Spleen (tissue), 11 donors: ENCODE results near the gene AKAP11. TPM values are rescaled to one million over a fixed set of nuclear protein-coding genes. Genes with fewer than 3 reads are reported as not detected.

Source experiments
- DNase-seq: peaks from one replicate; pipeline ENCODE4 v3.0.0-alpha.2; 2020
- H3K27ac ChIP-seq, 8 donors: fragments of 200-600 bp; sonication (generic) in 7 of 8; 1 replicate in 4 of 8; 2 replicates in 4 of 8; pipeline versions ENCODE4 v1.5.0 to v1.8.0; 2016 to 2021; ENCODE audit warnings: inconsistent platforms in 4 of 8, mild to moderate bottlenecking in 4 of 8, moderate library complexity in 1 of 8
- H3K27me3 ChIP-seq, 7 donors: fragments of 200-600 bp; sonication (generic) in 6 of 7; replicated peaks in 1 of 7; 1 replicate in 4 of 7; 2 replicates in 3 of 7; pipeline versions ENCODE4 v1.5.0 to v1.8.0; 2016 to 2021; ENCODE audit warnings: inconsistent platforms in 3 of 7, mild to moderate bottlenecking in 1 of 7
- H3K36me3 ChIP-seq, 6 donors: fragments of 200-600 bp; sonication (generic) in 5 of 6; 1 replicate in 4 of 6; 2 replicates in 2 of 6; pipeline versions ENCODE4 v1.5.0 to v1.8.0; 2016 to 2021; ENCODE audit warnings: inconsistent platforms in 2 of 6
- H3K4me1 ChIP-seq, 6 donors: fragments of 200-600 bp; sonication (generic) in 5 of 6; 1 replicate in 3 of 6; 2 replicates in 3 of 6; pipeline versions ENCODE4 v1.5.0 to v1.8.0; 2016 to 2021; ENCODE audit warnings: inconsistent platforms in 3 of 6
- H3K4me3 ChIP-seq, 8 donors: fragments of 200-600 bp; sonication (generic) in 7 of 8; 1 replicate in 4 of 8; 2 replicates in 4 of 8; pipeline versions ENCODE4 v1.5.0 to v1.8.0; 2016 to 2021; ENCODE audit warnings: inconsistent platforms in 4 of 8, mild to moderate bottlenecking in 4 of 8, moderate library complexity in 2 of 8
- H3K9me3 ChIP-seq, 8 donors: fragments of 200-600 bp; sonication (generic) in 7 of 8; 1 replicate in 4 of 8; 2 replicates in 4 of 8; pipeline versions ENCODE4 v1.5.0 to v1.8.0; 2016 to 2021; ENCODE audit warnings: inconsistent platforms in 4 of 8
- CTCF ChIP-seq, 11 experiments: fragments of 200-600 bp in 7 of 11; fragments of 450-650 bp in 4 of 11; sonication (generic) in 4 of 11; IDR thresholded peaks in 8 of 11; conservative IDR thresholded peaks in 3 of 11; 1 replicate in 7 of 11; 2 replicates in 4 of 11; pipeline versions ENCODE4 v1.4.0 to v1.8.0; 2016 to 2021; ENCODE audit warnings: antibody characterized with exemption in 11 of 11, inconsistent platforms in 4 of 11, mild to moderate bottlenecking in 1 of 11
- POLR2A ChIP-seq, 3 donors: fragments of 450-650 bp; IDR thresholded peaks; one replicate each; pipeline ENCODE4 v1.5.1; 2017; ENCODE audit warnings: antibody characterized with exemption in 3 of 3, mild to moderate bottlenecking in 1 of 3
- POLR2AphosphoS5 ChIP-seq, 3 donors: sonication (generic); formaldehyde crosslinking; IDR thresholded peaks; one replicate each; pipeline ENCODE4 v1.5.1; 2017; ENCODE audit warnings: antibody characterized with exemption in 3 of 3
- WGBS, 5 donors: extraction: QIAGEN DNeasy Blood & Tissue Kit in 3 of 5; methylation state at CpG; one replicate each; pipeline versions ENCODE4 v1.1.5 to v1.1.7; 2013 to 2018; 5-methylcytosine and 5-hydroxymethylcytosine counted together
- intact Hi-C: fragments of 100-400 bp; cut with DNase I; formaldehyde crosslinking; loops from one replicate; pipeline ENCODE4 v1.15.0; 2023; ENCODE audit warnings: low total_unique reads
- polyA plus RNA-seq, 3 donors: library from polyadenylated mRNA; stranded (reverse); fragments of 200-250 nt; gene quantifications; one replicate each; pipeline ENCODE4 v1.2.1, GENCODE V29; 2013
- total RNA-seq, 7 donors: library from RNA; depleted of rRNA in 3 of 7; stranded (reverse); fragments of >200 nt in 3 of 7; fragmentation: NEBNext Ultra II Directional in 4 of 7; extraction: Animal tissue kit (Norgen Biotek cat#: 25700) in 4 of 7; gene quantifications; one replicate each; pipeline versions ENCODE4 v1.1.0 to v1.2.1, GENCODE V29; 2016 to 2021
- donor health status: healthy with polysubstance abuse.
- donor health status: DM: no; HTN: no; CAD: no; lungs with moderate emphysema.
- donor health status: DM: no; HTN: no; CAD: no.
- donor health status: Bipolar disorder and iron deficiency.
- donor health status: healthy.
- donor health status: DM: no; HTN: no; CAD: no.
- donor health status: DM: yes; HTN: yes; CAD: no.

AKAP11 gene
- total and polyA plus RNA-seq, 10 donors: 9.4 to 43.5 (median 37.3) TPM

- no peaks in the 10 kb centered on the region for H3K27me3 ChIP-seq
- no peak overlapping the region for H3K4me3 ChIP-seq
- no peaks in the 10 kb centered on the region for H3K9me3 ChIP-seq
- DNase-seq: no peak
- 82 to 86% (median 85%) methylated on average over 9 to 12 of the region's 12 CpGs for WGBS, 5 donors
- intact Hi-C loops: loop anchor here (10.0 kb wide), 1 partner anchor 141 kb away; no protein-coding TSS in a partner anchor
- no peaks in the 10 kb centered on the region for H3K36me3 ChIP-seq
- peaks cover 0 to 13% (median 8%) of the 10 kb centered on the region in 6 donors for H3K4me1 ChIP-seq
- no peak overlapping the region for H3K27ac ChIP-seq
- TF ChIP-seq CTCF (IDR thresholded peaks at IDR 0.05 in 8 of 11, conservative IDR thresholded peaks at IDR 0.05 in 3 of 11): peak in 7 of 11 experiments; percentile 20 to 55 (median 31)
- TF ChIP-seq POLR2A (IDR thresholded peaks at IDR 0.05): no peak
These were observed 61.8 kb downstream of the AKAP11 start for GRCh38 chr13:42333613-42334328.

GRCh38 chr13:42334329-42334706 lies 62.4 kb downstream of the AKAP11 start:
- Histone ChIP-seq H3K36me3 (no peaks in the 10 kb centered on the region), H3K4me3 (no peak overlapping the region), H3K4me1 (peaks cover 0 to 7% (median 2%) of the 10 kb centered on the region in 6 donors), H3K27me3 (no peaks in the 10 kb centered on the region), H3K9me3 (no peaks in the 10 kb centered on the region), H3K27ac (no peak overlapping the region)
- DNase-seq: no peak
- intact Hi-C loops: loop anchor here (10.0 kb wide), 1 partner anchor 140 kb away; no protein-coding TSS in a partner anchor
- no peak for TF ChIP-seq POLR2A (IDR thresholded peaks at IDR 0.05)
- no peak for TF ChIP-seq CTCF (IDR thresholded peaks at IDR 0.05 in 8 of 11, conservative IDR thresholded peaks at IDR 0.05 in 3 of 11)
- WGBS, 5 donors: 45 to 53% (median 50%) methylated on average over 6 of the region's 6 CpGs

GRCh38 chr13:42337808-42338600 lies 66.1 kb downstream of the AKAP11 start:
- Histone ChIP-seq H3K4me1 (peaks cover 0 to 4% (median 0%) of the 10 kb centered on the region in 6 donors), H3K36me3 (no peaks in the 10 kb centered on the region), H3K4me3 (no peak overlapping the region), H3K27me3 (no peaks in the 10 kb centered on the region), H3K27ac (no peak overlapping the region), H3K9me3 (no peaks in the 10 kb centered on the region)
- TF ChIP-seq CTCF (IDR thresholded peaks at IDR 0.05 in 8 of 11, conservative IDR thresholded peaks at IDR 0.05 in 3 of 11) (no peak), POLR2A (IDR thresholded peaks at IDR 0.05) (no peak), POLR2AphosphoS5 (IDR thresholded peaks at IDR 0.05) (no peak)
- no peak for DNase-seq
- 82 to 92% (median 83%) methylated on average over 7 of the region's 7 CpGs for WGBS, 5 donors
- intact Hi-C loops: loop anchor here (10.0 kb wide), 1 partner anchor 137 kb away; no protein-coding TSS in a partner anchor

- no peaks in the 10 kb centered on the region for H3K36me3 ChIP-seq
- H3K27ac ChIP-seq: no peak overlapping the region
- H3K4me3 ChIP-seq: no peak overlapping the region
- DNase-seq: no peak
- TF ChIP-seq CTCF (IDR thresholded peaks at IDR 0.05 in 8 of 11, conservative IDR thresholded peaks at IDR 0.05 in 3 of 11) (no peak), POLR2A (IDR thresholded peaks at IDR 0.05) (no peak), POLR2AphosphoS5 (IDR thresholded peaks at IDR 0.05) (no peak)
- intact Hi-C loops: no loop called here
- 68 to 76% (median 72%) methylated on average over 3 of the region's 3 CpGs for WGBS, 5 donors
- no peaks in the 10 kb centered on the region for H3K9me3 ChIP-seq
- no peaks in the 10 kb centered on the region for H3K27me3 ChIP-seq
- H3K4me1 ChIP-seq: no peaks in the 10 kb centered on the region
These were observed 73.4 kb downstream of the AKAP11 start for GRCh38 chr13:42345367-42345766.
